CD4-positive, alpha-beta T cell treated with Interleukin-21 for 1 hour (primary cell): ENCODE data around the gene PSD4.

Source experiments
- DNase-seq: peaks from one replicate; pipeline ENCODE4 v3.0.0-alpha.2; 2020

PSD4 gene

GRCh38 chr2:113242327-113242726, 68.6 kb downstream of the PSD4 start:
- DNase-seq = no peak

DNA sequence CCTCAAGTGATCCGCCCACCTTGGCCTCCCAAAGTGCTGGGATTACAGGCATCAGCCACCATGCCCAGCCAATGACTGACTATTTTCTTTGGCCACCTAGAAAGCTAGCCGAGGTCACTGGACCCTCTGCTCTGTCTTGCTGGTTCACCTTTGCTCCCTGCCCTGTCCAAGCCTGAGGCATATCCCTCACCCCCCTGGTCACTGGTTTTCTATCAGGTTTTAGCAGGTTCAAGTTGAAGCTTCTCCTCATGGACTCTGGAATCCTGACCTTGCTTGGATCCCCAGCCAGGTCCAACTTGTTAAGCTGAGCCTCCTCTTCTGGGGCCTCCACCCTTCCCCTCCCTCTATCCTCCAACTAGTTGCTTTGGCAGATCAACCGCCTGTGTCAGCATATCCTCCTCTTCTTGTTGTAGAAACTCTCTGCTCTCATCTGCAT, 71.5 kb downstream of the PSD4 start:
- no peak for DNase-seq

DNA sequence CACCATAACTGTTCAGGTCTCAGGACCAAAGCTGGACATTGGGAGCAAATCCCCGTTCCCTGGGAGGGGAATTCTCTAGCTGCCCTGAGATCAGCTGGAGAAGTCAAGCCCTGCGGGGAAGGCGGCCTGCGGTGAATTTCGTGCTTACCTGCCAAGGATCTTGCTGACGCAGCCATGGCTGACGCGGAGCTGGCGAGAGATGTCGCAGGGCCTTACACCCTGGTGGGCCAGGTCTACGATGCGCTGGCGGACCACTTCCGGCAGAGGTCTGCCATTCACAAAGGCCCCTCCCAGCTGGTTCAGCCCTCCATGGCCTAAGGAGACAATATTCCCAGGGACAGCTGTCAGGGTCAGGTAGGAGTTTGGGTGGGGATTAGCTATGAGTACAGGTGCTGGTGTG, 72.8 kb downstream of the PSD4 start:
- DNase-seq = no peak

DNA sequence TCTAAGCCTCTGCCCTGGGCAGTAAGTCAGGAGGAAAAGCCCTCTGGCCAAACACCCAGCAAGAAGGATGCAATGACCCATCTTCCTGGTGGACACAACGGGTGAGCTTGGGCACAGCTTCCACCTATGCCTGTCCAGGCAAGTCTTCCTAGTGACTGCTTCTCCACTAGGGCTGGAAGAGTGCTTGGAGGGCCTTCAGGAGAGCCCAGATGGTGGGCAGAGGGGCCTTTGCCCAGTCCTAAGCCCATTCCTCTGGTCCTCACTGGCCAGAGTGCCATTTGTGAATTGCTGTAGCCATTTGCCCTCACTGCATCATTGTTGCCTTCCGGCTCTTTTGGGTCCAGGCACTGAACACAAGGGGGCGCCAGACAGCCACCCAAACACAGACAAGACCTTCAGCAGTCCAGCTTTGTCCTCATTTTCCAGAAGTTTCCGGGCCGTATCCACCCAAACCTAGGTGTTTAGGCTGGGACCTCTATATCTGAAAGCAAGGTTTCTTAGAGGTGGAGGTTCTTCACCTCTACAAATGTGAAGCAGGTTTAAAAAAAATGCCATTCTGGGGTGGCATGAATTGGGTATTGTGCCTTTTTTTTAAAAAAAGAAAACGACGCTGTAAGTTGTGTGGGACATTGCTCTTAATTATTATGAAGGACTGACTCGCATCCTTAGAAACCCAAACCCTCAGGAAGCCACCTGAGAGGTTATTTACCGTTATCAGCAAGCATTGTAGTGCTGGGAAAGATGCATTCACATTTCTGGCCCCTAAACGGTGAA, 75.4 kb downstream of the PSD4 start:
- DNase-seq = peak; percentile 81

DNA sequence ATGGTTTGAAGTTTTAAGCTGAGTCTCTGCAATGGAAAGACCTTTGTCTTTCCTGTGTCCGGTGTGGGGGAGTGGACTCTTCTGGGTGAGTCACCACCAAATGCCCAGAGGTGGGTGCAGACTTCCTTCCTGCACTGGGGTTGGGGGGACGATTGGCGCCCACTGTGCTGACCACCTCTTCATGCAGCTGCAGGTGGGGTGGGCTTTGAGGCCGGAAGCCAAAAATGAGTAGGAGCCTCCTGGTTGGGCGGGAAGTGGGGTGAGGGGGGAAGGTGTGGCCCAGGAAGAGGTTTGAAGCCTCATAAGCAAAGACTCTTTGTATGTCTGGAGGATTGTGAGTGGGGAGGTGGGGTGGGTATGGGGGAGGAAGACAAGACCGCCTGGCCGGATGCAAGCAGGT, 77.3 kb downstream of the PSD4 start:
- DNase-seq = peak; percentile 36

DNA sequence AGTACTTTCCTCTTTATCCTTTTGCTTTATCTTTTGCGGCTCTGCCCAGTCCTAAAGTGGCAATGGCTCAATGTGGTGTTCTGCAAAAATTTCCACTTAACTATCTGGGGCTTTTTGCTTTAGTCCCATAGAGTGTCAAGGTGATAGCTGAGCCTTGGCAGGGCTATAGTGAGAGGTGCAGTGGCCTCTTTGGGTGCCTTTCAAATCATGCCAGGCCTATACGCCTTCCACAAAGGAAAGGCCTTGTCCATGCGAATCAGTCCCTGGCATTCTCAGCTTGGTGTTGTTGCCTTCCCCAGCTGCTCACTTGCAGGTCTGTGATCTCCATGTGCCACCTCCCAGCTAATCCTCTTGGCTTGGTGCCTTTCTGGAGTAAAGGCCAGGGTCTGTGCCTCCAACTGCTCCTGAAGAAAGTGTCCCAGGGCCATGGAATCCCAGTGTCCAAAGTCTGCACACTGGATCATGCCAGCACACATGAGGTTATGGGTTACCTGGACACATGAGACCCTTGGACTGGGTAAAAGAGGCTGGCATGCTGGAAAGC, 78.3 kb downstream of the PSD4 start:
- DNase-seq = no peak

DNA sequence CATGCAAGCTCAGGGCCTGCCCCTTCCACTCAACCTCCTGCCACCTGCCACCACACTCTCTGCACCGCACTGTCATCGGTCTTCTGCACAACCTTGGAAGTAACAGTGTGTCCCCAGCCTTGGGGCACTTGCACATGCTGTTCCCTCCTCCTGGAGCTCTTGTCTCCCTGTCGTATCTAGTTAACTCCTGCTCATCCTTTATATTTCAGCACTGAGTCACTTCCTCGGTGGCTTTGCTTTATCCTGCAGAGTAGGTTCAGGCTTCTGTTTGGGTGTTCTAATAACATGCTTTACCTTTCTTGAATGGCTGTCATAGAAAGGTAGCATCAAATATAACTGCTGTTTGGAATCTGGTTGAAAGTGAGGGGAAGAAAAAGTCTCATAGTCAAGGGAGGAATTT, 79.7 kb downstream of the PSD4 start:
- DNase-seq = no peak

- DNase-seq = no peak
Measured at GRCh38 chr2:113255140-113256070, 81.6 kb downstream of the PSD4 start.

DNA sequence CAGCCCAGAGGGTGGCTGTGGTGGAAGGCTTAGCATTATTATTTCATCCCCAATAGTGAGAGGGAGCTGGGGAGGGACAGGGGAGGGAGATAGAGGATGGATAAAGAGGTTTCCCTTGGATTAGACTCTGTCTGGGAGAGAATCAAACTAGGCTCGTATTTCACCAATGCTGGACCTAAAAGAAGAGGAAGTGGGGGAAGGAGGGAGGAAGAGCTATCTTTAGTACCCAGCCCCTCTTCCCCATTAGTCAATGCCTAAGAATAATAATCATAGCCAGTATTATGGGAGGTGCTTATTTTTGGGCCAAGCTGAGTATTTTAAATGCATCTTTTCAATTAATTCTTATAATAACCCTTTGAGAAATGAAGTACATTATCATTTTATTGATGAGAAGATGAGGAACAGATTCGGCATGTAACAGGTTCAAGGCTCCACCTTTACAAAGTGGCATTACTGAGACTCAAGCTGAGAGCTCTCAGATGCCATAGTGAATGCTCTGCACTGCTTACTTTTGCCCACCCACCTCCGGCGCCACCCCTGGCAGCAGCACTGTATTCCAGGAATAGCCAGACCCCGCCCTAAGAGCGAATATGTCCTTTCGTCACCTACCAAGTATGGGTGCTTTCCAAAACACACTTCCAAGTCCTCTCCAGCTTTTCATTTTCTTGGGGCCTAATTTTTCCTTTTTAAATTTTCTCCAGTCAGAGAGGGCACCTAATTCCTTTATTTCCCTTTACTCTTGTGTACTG, 83.9 kb downstream of the PSD4 start:
- DNase-seq = no peak

- no peak for DNase-seq
Measured at GRCh38 chr2:113258471-113259147, 84.8 kb downstream of the PSD4 start.
